H1 (cell line): ENCODE data around the gene SMIM32. TPM values are rescaled to one million over a fixed set of nuclear protein-coding genes. Genes with fewer than 3 reads are reported as not detected.

Experiments used
- CBX5 ChIP-seq: fragments of 300-800, 300-1000 bp; sonication (generic); IDR thresholded peaks from 2 replicates; pipeline ENCODE4 v1.7.1; 2016; ENCODE audit warnings: antibody characterized with exemption, low read length, low read depth
- CBX8 ChIP-seq: fragments of 300-800, 300-1000 bp; sonication (generic); IDR thresholded peaks from 2 replicates; pipeline ENCODE4 v1.7.1; 2016; ENCODE audit warnings: low read depth, low read length, borderline replicate concordance
- EZH2 ChIP-seq: fragments of 200-600 bp; sonication (generic); IDR thresholded peaks from 2 replicates; pipeline ENCODE4 v1.7.1; 2012; ENCODE audit warnings: low read depth, mild to moderate bottlenecking, moderate library complexity, low read length, inconsistent platforms; ENCODE audit not compliant: severe bottlenecking
- RAD21 ChIP-seq, 2 experiments: IDR thresholded peaks in 1 of 2; conservative IDR thresholded peaks in 1 of 2; 2 replicates each; pipeline ENCODE4 v1.6.1; 2011; ENCODE audit warnings: low read depth in 2 of 2, low read length in 2 of 2, improper control_type of control experiment in 1 of 2, inconsistent platforms in 1 of 2, mild to moderate bottlenecking in 1 of 2, moderate library complexity in 1 of 2
- SIX5 ChIP-seq: IDR thresholded peaks from 2 replicates; pipeline ENCODE4 v1.6.1; 2011; ENCODE audit warnings: mild to moderate bottlenecking, low read depth, low read length
- TAF1 ChIP-seq: IDR thresholded peaks from 2 replicates; pipeline ENCODE4 v1.6.1; 2011; ENCODE audit warnings: mild to moderate bottlenecking, low read depth, low read length
- polyA plus RNA-seq, 7 experiments: library from polyadenylated mRNA; depleted of rRNA in 3 of 7; stranded (reverse) in 5 of 7; unstranded in 2 of 7; fragments of >200 nt in 5 of 7; fragments of 200-250 nt in 2 of 7; gene quantifications; 1 replicate in 5 of 7; 2 replicates in 1 of 7; 4 replicates in 1 of 7; pipeline versions ENCODE4 v1.2.1 to v1.2.3, GENCODE V29; 2011 to 2013; ENCODE audit warnings: missing spikeins in 2 of 7, mixed read lengths in 2 of 7
- total RNA-seq: library from RNA; stranded (reverse); fragmentation: NEBNext Ultra II Directional; extraction: Animal tissue kit (Norgen Biotek cat#: 25700); gene quantifications from 2 replicates; pipeline ENCODE4 v1.2.1, GENCODE V29; 2021
- TF ChIP-seq, protein P1 (sequence below), 3 experiments: IDR thresholded peaks; 1 replicate in 2 of 3; 2 replicates in 1 of 3; pipeline versions ENCODE4 v1.5.1 to v1.6.1; 2011; ENCODE audit warnings: low read length in 3 of 3, mild to moderate bottlenecking in 3 of 3, inconsistent platforms in 2 of 3, low read depth in 1 of 3, moderate library complexity in 1 of 3; ENCODE audit not compliant: insufficient read depth in 1 of 3; ENCODE audit errors: control extremely low read depth in 1 of 3

SMIM32 gene
- total and polyA plus RNA-seq, 2 of the 8 experiments (the other 6 are each of a cell fraction or from before 2014, with no cell fraction given), result 0.09 to 0.22 TPM

DNA sequence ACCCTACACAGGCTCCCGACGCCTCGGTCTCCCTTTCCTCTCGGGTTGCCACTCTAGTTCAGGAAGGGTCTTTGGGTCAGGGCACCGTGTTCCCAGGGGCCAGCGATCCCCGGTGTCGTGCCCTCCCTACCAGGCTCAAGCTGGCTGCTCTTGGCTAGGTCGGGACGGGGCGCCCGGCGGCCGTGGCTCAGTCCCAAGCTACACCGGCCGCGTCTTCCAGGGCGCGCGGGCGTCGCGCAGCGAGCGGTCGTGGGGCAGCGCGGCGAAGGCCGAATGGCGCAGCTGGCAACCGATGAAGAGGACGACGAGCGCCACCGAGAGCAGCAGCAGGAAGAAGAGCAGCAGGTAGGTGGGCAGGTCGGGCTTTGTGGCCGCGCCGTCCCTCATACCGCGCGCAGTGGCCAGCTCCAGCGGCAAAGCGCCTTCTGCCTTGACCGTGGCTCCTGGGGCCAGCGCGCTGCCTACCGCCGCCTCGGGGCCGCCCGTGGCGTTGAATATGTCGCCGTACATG is 892 bp downstream of the SMIM32 start (continued):
- no peak for TF ChIP-seq CBX5
- no peak for TF ChIP-seq TAF1
- TF ChIP-seq RAD21 (IDR thresholded peaks at IDR 0.05 in 1 of 2, conservative IDR thresholded peaks at IDR 0.05 in 1 of 2; ENCODE audit: low read depth in 2 of 2, low read length in 2 of 2), result no peak
- TF ChIP-seq CBX8, result no peak
- TF ChIP-seq SIX5, result no peak
- TF ChIP-seq, protein P1, sequence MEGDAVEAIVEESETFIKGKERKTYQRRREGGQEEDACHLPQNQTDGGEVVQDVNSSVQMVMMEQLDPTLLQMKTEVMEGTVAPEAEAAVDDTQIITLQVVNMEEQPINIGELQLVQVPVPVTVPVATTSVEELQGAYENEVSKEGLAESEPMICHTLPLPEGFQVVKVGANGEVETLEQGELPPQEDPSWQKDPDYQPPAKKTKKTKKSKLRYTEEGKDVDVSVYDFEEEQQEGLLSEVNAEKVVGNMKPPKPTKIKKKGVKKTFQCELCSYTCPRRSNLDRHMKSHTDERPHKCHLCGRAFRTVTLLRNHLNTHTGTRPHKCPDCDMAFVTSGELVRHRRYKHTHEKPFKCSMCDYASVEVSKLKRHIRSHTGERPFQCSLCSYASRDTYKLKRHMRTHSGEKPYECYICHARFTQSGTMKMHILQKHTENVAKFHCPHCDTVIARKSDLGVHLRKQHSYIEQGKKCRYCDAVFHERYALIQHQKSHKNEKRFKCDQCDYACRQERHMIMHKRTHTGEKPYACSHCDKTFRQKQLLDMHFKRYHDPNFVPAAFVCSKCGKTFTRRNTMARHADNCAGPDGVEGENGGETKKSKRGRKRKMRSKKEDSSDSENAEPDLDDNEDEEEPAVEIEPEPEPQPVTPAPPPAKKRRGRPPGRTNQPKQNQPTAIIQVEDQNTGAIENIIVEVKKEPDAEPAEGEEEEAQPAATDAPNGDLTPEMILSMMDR (IDR thresholded peaks at IDR 0.05; ENCODE audit: control extremely low read depth in 1 of 3, insufficient read depth in 1 of 3, low read depth in 1 of 3, low read length in 3 of 3), result no peak
- peak; percentile 96 for TF ChIP-seq EZH2
- TF ChIP-seq, all 59 proteins: peak for 6
